ENCODE data around the gene CFAP107.

DNA sequence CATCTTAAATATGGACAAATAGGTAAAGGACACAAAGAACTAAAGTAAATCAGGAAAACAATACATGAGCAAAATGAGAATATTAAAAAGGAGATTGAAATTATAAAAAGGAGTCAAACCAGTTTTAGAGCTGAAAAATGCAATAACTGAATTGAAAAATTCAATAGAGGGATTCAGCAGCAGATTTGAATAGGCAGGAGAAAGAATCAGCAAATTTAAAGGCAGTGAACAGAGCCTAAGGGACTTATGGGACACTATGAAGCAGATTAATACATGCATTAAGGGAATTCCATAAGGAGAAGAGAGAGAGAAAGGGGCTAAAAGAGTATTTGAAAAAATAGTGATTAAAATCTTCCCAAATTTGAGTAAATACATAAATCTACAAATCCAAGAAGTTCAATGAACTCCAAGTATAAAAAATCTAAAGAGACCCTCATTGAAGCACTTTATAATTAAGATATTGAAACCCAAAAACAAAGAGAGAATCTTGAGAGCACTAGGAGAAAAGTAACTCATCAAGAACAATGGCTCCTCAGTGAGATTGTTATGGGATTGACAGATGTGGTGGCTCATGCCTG lies 2.9 kb downstream of the CFAP107 start:
- TF ChIP-seq POLR2A (IDR thresholded peaks at IDR 0.05) (no peak), CTCF (IDR thresholded peaks at IDR 0.05) (no peak)
